HG03469 (cell line): ENCODE data around the gene PRSS33.
A peak's percentile ranks its signal among the peaks of the same experiment; 100 is the strongest.

Experiments
- ATAC-seq: cut with Tn5 transposase; IDR thresholded peaks from one replicate; pipeline ENCODE4 v1.9.1; 2021; ENCODE audit warnings: mild to moderate bottlenecking, moderate library complexity, moderate number of reproducible peaks; ENCODE audit not compliant: unreplicated experiment

Gene PRSS33

DNA sequence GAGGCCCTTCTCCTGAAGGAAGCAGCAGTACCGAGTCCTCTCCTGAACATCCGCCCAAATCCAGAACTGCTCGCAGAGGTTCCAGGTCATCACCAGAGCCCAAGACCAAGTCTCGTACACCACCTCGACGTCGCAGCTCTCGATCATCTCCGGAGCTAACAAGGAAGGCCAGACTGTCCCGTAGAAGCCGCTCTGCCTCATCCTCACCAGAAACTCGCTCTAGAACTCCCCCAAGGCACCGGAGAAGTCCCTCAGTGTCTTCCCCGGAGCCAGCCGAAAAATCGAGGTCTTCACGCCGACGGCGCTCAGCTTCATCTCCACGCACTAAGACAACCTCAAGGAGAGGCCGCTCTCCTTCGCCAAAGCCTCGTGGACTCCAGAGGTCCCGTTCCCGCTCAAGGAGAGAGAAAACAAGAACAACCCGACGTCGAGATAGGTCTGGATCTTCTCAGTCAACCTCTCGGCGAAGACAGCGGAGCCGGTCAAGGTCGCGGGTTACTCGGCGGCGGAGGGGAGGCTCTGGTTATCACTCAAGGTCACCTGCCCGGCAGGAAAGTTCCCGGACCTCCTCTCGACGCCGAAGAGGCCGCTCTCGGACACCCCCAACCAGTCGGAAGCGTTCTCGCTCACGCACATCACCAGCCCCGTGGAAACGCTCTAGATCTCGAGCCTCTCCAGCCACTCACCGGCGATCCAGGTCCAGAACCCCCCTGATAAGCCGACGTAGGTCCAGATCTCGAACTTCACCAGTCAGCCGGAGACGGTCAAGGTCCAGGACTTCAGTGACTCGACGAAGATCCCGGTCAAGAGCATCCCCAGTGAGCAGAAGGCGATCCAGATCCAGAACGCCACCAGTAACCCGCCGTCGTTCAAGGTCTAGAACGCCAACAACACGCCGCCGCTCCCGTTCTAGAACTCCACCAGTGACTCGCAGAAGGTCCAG is 21.6 kb downstream of the PRSS33 start:
- no peak for ATAC-seq

DNA sequence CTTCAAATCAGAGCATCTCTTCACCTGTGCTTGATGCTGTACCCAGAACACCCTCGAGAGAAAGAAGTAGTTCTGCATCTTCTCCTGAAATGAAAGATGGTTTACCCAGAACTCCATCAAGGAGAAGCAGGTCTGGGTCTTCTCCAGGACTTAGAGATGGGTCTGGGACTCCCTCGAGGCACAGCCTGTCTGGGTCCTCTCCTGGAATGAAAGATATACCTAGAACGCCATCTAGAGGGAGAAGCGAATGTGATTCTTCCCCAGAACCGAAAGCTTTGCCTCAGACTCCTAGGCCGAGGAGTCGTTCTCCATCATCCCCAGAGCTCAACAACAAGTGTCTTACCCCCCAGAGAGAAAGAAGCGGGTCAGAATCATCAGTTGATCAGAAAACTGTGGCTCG is 22.6 kb downstream of the PRSS33 start:
- no peak for ATAC-seq

DNA sequence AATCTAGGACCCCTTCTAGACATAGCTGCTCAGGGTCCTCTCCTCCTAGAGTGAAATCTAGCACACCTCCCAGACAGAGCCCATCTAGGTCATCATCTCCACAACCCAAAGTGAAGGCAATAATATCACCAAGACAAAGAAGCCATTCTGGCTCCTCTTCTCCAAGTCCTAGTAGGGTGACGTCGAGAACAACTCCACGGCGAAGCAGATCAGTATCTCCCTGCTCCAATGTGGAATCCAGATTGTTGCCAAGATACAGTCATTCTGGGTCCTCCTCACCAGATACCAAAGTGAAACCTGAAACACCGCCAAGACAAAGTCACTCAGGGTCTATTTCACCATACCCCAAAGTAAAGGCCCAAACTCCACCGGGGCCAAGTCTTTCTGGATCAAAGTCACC is 24.2 kb downstream of the PRSS33 start:
- no peak for ATAC-seq

DNA sequence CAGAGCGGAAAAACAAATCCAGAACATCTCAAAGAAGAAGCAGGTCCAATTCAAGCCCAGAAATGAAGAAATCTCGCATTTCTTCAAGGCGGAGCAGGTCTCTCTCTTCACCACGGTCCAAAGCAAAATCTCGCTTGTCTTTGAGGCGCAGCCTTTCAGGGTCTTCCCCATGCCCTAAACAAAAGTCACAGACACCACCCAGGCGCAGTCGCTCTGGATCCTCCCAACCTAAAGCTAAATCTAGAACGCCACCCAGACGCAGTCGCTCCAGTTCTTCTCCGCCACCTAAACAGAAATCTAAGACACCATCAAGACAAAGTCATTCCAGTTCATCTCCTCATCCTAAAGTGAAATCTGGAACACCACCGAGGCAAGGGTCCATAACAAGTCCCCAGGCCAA is 24.6 kb downstream of the PRSS33 start:
- no peak for ATAC-seq

DNA sequence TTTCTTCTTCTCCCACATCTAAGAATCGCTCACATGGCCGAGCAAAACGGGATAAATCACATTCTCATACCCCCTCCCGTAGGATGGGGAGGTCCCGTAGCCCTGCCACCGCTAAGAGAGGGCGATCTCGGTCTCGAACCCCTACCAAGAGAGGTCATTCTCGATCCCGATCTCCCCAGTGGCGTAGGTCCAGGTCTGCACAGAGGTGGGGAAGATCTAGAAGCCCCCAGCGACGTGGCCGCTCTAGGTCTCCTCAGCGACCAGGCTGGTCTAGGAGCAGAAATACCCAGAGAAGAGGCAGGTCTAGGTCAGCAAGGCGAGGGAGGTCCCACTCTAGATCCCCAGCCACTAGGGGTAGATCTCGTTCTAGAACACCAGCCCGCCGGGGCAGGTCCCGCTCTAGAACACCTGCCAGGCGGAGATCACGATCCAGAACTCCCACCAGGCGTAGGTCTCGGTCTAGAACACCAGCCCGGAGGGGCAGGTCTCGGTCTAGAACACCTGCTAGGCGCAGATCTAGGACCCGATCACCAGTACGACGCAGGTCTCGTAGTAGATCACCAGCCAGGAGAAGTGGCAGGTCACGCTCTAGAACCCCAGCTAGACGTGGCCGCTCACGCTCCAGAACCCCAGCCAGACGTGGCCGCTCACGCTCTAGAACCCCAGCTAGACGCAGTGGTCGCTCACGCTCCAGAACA is 25.3 kb downstream of the PRSS33 start:
- no peak for ATAC-seq

DNA sequence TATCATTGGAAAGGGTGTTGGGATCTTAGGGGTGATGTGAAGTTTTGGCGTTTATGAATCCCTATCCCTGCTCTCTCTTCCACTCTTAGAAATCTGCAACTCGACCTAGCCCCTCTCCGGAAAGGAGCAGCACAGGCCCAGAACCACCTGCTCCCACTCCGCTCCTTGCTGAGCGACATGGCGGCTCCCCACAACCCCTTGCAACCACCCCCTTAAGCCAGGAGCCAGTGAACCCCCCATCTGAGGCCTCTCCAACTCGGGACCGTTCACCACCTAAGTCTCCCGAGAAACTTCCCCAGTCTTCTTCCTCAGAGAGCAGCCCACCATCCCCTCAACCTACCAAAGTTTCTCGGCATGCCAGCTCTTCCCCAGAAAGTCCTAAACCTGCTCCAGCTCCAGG is 25.9 kb downstream of the PRSS33 start:
- ATAC-seq = no peak

DNA sequence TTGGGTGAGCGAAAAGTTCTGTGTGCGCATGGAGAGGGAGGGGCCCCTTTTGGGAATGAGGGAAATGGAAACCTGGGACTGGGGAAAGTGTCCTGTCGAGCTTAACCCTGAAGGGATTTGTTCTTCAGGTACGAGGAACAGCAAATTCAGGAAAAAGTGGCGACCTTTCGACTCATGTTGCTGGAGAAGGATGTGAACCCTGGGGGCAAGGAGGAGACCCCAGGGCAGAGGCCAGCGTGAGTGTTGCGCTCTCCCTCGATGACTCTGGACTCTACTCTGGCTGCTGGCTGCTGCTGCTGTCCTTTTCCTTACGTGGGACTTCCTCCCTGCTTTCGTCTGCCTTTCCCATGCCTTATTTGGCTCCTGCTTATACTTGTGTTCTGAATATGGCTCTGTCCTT is 30.0 kb downstream of the PRSS33 start:
- ATAC-seq = no peak

DNA sequence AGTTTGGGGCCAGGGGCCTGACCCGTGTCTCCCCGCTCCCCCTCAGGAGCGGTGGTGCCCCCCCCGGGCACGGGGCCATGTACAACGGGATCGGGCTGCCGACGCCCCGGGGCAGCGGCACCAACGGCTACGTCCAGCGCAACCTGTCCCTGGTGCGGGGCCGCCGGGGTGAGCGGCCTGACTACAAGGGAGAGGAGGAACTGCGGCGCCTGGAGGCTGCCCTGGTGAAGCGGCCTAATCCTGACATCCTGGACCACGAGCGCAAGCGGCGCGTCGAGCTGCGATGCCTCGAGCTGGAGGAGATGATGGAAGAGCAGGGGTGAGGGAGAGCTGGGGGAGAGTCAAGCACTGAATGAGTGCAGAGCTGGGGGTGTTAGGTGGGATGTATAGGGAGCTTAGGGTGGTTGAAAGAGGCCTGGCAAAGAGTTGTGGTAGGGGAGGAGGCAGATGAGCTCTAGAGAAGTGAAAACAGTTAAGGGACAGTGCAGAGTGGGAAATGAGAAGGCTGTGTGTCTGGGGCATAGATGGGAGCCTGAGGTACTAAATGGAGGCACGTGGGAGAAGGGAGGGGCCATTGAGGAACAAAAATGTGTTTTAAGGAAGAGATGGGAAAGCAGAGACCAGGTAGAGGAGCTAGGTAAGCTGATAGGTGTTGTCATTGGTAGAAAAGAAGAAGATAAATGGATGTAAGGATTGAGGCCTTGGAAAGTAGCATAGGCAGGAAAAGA is 30.9 kb downstream of the PRSS33 start:
- ATAC-seq = no peak

DNA sequence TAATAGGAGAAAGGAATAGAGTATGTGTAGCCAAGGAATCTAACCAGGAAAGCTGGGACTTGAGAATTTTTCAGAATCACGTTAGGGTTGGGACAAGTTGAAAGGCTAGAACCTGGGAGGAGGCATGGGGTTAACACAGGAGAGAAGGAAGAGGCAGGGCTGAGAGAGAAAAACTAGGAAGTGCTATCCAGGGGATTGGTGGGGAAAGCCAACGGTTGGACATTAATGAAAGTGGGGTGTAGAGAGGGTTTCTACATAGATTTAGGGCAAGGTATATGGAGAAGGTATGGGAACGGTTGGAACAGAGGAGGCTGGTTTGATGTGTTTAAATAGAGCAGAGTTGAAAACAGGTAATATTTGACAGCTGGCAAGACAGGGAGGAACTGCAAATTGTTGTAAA is 32.2 kb downstream of the PRSS33 start:
- no peak for ATAC-seq

DNA sequence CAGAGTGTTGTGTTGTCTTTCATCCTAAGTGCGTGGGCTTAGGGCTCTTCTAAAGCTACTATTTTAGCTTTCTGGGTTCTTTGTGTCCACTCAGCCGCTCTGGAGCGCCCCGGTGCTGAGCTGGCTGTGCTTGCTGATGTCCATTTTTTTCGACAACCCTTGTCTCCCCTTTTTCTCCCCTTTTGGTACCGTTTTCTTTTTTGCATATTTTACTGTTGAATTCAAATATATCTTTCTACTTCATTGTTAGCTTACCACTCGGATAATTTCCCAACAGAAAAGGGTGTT is 33.7 kb downstream of the PRSS33 start:
- ATAC-seq = no peak

DNA sequence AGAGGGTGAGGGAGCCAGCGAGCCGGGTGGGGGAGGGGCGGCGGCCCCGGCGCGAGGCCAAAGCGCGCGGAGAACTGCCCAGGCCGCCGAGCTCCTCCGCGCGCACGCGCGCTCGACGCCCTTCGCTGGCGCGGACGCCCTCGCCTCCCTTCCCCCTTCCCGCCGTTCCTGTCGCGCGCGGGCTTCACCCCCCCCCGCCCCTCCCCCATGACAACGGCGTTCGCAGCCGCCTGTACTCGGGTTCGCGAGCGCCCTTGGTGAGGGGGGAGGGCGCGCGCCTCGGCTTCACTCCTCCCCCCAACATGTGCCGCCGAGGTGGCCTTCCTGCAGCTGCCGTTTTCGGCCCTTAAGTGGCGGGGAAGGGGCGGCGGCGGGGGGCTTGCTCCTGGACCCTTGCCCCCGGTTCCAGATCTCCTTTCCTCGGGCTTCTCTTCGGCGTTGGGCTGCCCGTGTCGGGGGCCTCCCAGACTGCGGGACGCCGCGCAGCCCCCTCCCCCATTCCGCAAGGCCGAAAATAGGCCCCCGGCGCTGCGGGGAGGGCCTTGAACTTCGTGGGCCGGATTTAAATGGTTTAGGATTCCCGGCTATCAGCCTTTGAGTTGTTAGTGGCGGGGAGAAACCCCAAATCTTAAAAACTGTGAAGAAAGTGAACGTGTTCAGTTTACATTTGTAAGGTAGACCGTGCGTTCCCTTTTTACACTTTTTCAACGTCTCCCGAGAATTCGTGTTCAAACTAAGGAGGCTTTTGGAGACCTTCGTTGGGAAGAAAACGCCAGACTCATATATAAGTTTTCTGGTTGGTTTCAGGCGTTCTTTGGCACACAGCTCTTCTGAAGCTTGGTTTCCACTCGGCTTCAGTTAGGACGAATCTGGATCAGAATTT is 34.3 kb downstream of the PRSS33 start:
- peak; percentile 5 for ATAC-seq

DNA sequence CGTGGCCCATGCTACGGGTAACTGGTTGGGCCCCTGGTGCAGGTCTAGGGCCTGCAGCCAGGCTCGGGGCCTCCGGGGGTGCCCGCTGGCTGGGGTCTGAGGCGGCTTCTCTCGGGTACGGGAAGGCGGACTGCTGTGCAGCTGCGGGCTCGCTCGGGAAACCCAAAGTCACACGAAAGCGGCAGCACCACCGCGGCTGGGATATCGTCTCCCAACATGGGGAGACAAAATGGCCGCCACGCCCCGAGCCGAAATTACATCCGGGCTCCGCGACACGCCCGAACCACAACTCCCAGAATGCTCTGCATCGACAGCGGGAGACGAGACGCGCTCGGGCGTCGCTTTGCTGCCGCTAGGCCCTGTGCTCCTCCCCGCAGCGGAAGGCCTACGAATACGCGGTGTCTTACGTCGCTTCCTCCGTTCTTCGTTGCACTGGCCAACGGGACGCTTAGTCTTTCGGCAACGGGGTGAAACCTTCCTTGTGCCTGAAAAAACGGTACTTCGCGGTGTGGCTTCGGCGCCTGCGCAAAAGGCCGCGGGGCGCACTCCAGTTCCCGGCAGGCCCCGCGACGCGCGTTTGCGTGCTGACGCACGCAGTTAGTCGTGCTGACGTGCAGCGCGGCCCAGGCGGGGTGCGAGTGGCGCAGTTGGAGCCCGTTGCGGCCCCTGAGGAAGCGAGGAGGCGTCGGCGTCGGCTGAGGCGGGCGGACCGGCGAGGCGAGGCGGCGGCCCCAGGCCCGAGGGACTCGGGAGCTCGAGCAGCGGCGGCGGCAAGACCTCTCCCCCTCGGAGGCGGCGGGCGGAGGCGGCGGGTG is 35.1 kb downstream of the PRSS33 start, which contains the start of gene SRRM2:
Gene SRRM2 (plus strand): TSS at position 604 of the 815 bp plus-strand sequence. CDS start 3,727 bp downstream, outside the sequence.
- peak; percentile 55 for ATAC-seq

DNA sequence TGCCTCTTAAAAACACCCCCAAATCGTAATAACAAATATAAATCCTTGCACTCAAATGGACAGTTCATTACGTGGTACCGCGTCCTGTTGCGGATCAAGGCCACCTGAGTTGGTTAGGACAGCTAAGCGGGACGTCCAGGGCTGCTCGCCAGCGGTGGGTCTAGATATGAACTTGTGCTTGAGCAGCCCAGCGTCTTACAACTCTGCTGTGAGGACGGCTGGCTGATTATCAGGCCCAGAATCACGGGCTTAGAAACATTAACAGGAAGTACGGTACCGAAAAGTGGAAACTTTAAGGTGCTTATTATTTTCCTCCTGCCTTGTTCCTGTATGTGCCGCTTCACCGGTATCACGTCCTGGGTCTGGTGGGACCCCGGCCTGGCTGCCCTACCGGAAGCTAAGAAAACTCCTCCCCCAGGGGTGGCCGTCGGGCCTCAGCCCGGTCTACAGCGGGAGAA is 35.8 kb downstream of the PRSS33 start:
- ATAC-seq = peak; percentile 19

DNA sequence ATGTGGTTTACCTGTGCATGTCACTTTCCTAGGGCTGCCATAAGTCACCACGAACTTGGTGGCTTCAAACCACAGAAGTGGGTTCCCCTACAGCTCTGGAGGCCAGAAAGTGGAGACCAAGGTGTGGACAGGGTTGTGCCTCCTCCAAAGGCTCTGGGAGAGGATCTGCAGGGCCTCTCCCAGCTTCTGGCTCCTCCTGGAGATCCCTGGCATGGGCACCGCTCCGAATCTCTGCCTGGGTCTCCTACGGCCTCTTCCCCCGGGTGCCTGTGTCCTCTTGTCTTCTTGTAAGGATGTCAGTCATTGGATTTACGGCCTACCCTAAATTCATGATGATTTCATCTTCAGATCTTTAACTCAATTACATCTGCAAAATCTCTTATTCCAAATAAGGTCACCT is 37.4 kb downstream of the PRSS33 start:
- no peak for ATAC-seq

DNA sequence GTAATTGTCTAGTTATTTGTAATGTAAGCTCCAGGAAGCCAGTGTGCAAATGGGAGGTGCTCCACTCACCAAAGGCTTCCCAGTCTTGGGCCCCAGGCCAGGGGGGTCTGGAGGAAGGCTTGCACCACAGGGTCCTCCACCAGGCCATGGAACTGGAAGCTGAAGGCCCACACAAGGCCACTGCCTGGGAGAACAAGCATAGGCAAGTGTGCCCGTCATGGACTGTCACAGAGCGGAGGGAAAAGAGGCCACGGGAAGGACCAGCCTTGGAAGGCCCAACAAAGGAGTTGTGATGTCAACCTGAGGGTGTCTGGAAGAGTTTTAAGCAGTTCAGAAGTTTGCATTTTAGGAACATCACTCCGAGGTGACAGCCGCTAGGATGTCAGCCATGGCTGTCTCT is 37.9 kb downstream of the PRSS33 start:
- no peak for ATAC-seq

DNA sequence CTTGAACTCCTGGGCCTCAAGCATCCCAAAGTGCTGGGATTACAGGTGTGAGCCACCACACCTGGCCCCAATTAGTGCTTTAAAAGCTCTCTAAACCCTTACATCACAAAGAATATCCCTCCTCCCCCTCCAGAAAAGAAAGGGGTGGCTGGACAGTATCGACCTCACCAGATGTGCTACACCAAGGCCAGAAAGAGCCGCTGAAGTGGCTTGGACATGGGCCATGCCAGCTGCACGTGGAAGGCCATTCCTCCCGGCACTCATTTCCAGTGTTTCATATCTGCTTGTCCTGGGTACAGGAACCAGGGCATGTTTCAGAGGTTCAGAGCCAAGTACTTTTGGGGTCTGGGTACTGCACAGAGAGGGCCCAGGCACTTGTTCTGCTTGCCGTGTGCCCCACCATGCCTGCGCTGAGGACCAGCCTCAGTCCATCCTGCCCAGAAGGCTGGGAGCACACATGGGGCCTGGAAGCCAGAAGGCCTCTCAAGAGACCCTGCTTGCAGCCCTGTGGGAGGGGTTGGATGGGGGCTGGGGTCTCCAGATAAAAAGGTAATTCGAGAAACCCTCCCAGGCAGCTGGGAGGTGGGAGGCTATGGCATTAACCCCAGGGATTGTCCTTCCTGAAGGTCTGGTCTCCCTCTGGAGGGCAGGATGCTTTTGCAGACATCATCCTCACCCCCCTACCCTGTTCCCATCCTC is 38.5 kb downstream of the PRSS33 start:
- ATAC-seq = no peak

DNA sequence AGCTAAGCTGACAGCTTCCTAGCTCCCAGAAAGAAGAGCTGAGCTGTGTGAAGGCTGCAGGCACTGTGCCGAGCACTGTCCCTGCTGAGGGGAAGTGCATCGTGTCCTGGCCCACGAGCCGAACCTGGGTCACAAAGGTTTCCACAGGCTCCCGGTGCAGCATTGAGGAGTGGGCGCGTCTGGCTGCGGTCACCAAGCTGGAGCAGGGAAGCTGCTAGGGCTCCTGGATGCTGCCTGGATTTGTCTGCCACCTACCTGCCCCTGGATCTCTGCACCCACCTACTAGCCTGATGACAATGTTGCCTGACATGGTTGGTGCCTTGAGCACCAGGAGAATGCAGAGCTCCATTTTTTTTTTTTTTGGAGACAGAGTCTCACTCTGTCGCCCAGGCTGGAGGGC is 41.4 kb downstream of the PRSS33 start:
- no peak for ATAC-seq

DNA sequence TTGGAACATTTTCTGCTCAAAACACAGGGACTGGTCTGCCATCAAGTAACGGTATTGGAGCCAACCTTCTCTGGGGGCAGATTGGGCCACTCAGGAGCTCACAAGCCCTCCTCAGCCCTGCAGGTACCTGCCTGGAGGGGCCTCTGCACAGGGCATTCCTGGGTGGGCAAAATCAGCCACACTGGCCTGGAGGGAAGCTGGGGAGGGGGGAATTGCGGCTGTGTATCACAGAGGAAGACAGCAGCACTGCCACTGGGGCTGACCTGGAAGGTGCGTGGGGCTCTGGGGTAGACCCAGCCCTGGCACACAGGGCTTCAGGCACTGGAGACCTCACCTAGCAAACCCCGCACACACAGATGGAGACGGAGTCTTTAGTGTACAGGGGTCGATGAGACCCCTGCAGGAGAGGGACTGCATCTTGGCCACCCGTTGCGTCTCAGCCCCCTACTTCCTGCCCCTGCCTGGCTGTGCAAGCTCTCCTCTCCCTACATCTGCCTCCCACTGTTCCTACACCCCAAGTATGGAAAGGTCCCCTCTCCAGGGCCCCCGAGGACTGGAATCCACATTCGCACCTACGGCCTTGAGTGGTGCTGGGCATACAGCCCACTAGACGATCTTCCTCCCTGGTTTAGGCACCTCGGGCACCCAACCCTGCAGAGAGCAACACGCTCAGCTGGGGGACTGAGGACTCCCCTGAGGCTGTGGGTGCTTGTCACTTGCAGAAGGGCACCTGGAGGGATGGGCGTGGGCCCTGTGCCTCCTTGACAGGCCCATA is 42.1 kb downstream of the PRSS33 start:
- no peak for ATAC-seq
